T47D (cell line): Measurements from ENCODE around the gene ASPN.

Experiments used
- DNase-seq, 2 experiments: peaks; one replicate each; pipeline versions ENCODE4 v3.0.0 to v3.0.0-alpha.2; 2011 to 2012; ENCODE audit warnings: low read depth in 1 of 2, low spot score in 1 of 2
- JUND ChIP-seq: IDR thresholded peaks from 2 replicates; pipeline ENCODE4 v1.6.1; 2012; ENCODE audit warnings: low read depth
- in situ Hi-C: cut with HindIII; loops from 2 replicates; pipeline ENCODE4 v1.10.0; 2016; ENCODE audit warnings: low sequenced_read_pairs, low pct_unique_long_range_greater_than_20kb

Gene ASPN

DNA sequence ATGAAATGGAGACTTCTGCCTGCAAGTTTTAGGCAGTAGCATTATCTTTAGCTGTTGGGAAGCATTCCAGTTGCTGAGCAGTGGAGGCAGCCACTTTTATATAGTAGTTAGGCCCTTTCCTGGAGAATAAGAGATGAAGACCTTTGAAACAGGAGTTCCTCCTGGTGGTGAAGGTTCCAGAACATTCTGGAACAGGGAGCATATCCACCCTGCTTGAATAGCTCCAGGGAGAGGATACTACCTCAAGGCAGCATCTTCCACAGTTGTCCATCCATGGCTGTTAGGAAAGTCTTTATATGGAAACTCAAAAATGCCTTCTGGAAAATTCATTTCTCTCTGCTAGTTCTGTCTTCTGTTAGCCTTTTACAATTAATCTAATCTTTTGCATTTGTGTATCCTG is 3.0 kb downstream of the ASPN start:
- no peak for DNase-seq
- in situ Hi-C loops: no loop called here
- no peak for TF ChIP-seq JUND

DNA sequence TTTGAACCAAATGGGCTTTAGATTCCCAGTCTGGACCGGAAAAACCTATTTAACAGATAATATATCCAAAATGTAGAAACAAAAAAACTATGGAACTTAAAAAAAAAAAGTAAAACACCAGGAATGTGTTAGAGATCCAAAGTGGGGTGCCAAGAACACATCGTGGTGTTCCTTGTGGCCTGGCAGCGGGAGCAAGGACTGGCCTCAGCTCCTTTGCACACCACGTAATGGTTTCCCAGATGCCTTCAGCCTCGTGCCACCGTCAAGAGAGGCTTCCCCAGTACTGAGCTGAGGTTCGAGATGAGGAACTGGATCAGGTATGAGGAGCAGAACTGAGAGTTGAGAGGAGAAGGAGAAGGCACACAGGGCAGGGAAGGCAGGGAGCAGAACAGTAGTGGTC is 3.5 kb downstream of the ASPN start:
- in situ Hi-C loops: no loop called here
- no peak for TF ChIP-seq JUND
- no peak for DNase-seq

DNA sequence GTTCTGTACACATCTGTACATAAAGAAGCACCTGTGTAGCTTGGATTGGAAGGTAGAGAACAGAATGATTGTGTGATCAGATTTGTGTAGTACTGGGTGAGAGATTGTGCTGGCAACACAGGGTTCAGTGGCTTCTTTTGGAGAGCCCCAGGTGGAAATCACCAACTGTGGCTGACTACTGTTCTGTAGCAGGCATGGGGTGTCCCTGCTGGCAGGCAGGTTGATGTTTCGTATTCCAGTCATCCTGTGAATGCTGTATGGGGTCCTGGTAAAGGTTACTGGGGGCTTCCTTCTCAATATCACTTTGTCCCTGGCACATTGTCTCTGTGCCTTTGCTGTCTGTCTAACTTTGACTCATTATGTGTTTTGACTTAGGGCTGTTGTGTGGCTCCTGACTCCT is 5.3 kb downstream of the ASPN start:
- DNase-seq: no peak
- in situ Hi-C loops: no loop called here

DNA sequence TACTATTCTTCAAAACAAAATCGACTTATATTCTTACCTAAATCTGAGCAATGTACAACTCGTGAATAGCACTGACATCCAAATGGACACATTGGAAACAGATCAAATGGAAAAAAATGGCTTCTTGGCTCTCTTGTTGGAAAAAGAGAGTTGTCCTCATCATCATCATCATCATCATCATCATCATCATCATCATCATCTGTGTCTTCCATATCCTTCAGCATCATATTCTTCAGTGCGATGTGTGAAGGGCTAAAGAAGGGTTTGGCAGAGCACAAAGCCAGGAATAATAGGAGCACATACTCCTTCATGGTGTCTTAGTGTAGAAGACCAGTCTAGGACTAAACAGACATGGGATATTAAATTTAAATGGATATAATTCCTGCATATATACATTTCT is 7.7 kb downstream of the ASPN start:
- no peak for DNase-seq
- in situ Hi-C loops: no loop called here
- TF ChIP-seq JUND: no peak

More for the DNA sequence above, 5.3 kb downstream of the ASPN start:
- no peak for TF ChIP-seq JUND

DNA sequence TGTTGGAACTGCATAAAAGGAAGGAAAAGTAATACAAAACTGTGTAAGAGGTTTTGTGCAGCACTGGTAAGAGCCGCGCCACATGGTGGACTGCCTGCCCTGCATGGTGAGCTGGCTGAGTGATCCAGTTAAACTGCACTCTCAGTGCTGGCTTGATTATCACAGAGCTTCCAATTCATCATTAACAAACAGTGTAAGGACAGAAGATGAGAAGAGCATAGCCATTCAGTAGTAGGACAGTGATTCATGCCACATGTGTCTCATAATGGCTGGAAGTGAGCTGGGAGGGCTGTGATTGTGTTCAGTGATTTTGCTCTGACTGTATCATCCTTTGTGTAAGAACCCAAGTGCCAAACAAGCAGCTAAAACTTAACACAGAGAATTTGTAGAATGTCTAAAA is 14.1 kb downstream of the ASPN start:
- no peak for DNase-seq
- TF ChIP-seq JUND: no peak
- in situ Hi-C loops: no loop called here

DNA sequence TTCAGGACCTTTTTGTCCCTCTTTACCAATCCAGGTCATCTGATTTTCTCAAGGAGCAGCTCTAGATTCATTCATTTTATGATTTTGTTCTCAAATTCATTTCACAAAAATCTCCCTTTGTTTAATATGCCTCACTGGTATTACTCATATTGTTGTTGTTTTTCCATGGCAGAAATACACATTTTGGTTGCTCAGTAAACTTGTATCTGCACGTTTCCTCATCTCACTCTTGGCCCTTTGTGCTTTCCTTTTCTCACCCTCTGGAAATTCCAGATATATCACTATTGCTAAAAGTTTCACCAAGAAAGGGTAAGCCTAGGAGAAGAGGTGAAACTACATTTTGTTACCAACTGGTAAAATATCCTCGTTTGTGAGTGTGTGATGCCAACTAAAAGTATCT is 14.8 kb downstream of the ASPN start:
- in situ Hi-C loops: no loop called here
- TF ChIP-seq JUND: no peak
- DNase-seq: no peak

DNA sequence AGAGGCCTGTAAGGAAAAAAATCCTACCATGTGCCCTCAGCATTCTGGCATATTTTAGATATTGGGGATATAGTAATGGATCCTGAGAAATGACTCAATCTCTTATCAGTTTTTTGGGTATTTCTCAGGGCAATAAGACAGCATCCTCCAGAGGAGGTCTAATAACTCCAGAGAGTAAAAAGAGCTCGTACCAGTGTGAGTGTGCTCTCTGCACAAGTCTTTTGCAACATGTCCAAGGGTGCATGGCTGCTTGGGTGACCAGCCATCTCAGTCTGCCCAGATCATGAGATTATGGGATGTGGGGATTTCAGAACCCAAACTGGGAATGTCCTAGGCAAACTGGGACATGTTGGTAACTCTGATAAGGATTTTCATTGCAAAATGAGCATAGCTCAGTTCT is 15.3 kb downstream of the ASPN start:
- no peak for TF ChIP-seq JUND
- in situ Hi-C loops: no loop called here
- DNase-seq: no peak

DNA sequence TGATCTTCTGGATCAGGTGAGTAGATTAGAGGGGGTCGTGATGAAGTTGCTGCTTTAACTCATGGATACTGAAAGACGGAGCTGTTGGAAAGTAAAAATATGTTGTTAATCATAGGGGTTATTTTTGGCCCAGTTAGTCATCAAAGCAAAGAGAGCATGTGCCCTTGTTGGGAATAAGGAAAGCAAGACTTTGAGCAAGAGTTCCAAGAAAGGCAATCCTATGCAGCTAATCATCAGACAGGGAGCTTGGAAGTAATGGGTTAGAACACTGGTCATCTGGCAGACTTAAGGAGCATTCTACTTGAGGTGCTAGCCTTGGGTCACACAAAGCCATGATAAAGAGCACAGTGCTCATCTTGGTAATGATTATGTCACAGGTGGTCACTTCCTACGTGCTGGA is 18.3 kb downstream of the ASPN start:
- no peak for TF ChIP-seq JUND
- DNase-seq: no peak
- in situ Hi-C loops: no loop called here

DNA sequence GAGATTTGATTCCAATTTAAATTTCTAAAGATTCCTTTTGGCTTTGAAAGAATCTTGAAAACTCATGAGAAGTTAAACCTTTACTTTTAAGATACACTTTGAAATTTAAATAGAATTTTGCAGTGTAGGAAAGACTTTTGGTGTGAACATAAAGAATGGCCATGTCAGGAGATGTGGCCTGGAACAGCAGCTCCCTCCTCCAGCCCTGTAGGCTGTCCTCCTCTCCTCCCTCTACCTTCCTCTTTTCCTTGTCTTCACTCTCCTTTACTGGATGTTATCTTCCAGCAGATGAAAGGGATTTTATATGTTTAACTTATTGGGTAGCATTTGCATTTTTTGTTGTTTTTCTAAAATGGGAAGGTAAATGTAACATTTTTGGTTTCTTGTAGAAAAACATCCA is 18.9 kb downstream of the ASPN start:
- no peak for DNase-seq
- no peak for TF ChIP-seq JUND
- in situ Hi-C loops: no loop called here

DNA sequence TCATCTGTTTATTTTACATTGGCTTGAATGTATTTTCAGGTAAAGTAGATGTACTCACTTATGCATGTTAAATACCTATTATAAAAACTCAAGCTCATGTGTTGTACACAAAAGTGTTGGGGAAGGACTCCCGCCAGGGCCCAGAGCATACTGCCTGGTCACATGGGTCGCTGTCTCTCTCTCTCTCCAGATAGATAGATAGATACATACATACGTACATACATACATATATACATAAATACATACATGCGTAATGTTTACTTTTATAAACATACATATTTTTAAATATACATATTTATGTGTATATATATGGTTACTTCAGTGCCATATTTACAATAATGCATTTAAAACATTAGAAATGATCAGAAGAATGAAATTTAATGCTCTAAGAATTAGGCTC is 24.7 kb downstream of the ASPN start:
- in situ Hi-C loops: no loop called here
- no peak for TF ChIP-seq JUND
- no peak for DNase-seq

DNA sequence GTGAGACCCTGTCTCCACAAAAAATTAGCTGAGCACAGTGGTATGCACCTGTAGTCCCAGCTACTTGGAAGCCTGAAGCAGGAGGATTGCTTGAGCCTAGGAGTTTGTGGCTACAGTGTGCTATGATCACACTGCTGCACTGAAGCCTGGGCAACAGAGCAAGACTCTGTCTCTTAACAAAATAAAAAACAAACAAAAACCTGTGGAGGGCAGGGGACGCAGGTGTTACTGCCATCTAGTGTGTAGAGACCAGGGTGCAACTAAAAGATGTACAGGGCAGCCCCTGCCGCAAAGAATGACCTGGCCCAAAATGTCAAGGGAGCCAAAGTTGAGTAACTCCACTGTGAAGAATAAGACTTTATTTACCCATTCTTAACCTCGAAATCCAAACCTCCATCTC is 27.1 kb downstream of the ASPN start:
- in situ Hi-C loops: no loop called here
- no peak for TF ChIP-seq JUND
- DNase-seq: peak in 1 of 2 experiments; percentile 33

DNA sequence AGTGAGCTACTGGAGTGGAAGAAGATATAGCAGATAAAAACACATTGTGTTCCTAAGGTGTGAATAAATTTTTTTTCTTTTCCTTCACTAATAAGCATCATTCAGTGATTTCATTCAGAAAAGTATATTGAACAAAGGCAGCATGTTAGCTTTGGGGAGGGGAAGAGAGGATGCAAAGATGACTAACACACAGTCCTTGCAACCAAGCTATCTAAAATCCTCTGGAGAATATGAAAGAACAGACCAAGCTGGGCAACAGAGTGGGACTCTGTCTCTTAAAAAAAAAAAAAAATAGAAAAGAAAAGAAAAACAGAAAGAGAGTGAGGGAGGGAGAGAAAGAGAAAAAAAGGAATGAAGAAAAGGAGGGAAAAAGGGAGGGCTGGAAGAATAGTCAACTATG is 35.8 kb downstream of the ASPN start:
- DNase-seq: no peak
- no peak for TF ChIP-seq JUND
- in situ Hi-C loops: no loop called here

DNA sequence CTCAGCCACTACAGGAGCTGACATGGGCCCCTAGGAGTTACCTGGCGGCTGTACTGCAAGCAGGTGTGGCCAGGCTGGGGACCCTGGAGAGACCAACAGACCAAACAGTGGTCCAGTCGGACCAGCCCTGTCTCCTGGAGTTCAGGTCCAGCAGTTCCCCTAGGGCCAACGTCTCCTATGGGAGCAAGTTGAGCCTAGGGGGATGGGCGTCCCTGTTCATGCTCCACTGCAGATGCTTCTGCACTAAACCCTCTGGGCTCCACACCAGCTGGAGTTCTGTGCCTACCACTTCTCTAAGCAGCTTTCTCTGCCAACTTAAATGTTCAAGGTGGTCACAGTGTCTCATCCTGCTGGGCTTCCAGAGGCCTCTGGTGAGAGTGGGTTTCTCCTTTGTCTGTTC is 37.5 kb downstream of the ASPN start:
- DNase-seq: no peak
- in situ Hi-C loops: no loop called here
- TF ChIP-seq JUND: no peak

DNA sequence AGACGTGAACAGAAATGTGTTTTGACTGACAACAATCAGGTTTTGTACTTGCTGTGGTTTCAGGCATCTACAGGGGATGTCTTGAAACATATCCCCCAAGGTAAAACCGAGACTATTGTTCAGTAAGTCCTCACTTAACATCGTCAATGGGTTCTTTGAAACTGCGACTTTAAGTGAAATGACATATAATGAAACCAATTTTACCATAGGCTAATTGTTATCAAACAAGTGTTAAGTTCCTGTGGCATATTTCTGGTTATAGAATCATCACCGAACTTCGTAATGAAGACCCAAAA is 41.6 kb downstream of the ASPN start:
- in situ Hi-C loops: no loop called here
- no peak for TF ChIP-seq JUND
- no peak for DNase-seq
